A673 (cell line): ENCODE data around the gene TMCC1. TPM values are rescaled to one million over a fixed set of nuclear protein-coding genes. Genes with fewer than 3 reads are reported as not detected.
"Not testable (repeated sequence)": the region's sequence is repeated elsewhere in the genome, so short reads cannot be mapped to it uniquely, and the experiment has no call there.

Source experiments
- BruUV-seq: library from RNA; stranded (reverse); fragments of 400-500 nt; replicated peaks from 2 replicates; lab custom pipeline; 2021; lab: Mats Ljungman, UMichigan
- CTCF ChIA-PET: fragments of 300-600 bp; sonication (Branson Sonifier 250); formaldehyde crosslinking; loops from one replicate; lab custom pipeline; 2022; ENCODE audit warnings: antibody characterized with exemption; lab: Charles Lee
- POLR2A ChIA-PET: fragments of 300-600 bp; sonication (Branson Sonifier 250); formaldehyde crosslinking; loops from one replicate; lab custom pipeline; 2022; ENCODE audit warnings: antibody characterized with exemption; ENCODE audit not compliant: low non-redundant PET; lab: Charles Lee
- DNase-seq: peaks from one replicate; pipeline ENCODE4 v3.0.0-alpha.2; 2015; ENCODE audit warnings: low spot score
- H3K27ac ChIP-seq: fragments of 200-600 bp; sonication (generic); 2 replicates; pipeline ENCODE4 v1.5.1; 2016; ENCODE audit warnings: mixed run types, low read depth, mild to moderate bottlenecking, mixed read lengths, antibody characterized with exemption, low read length; ENCODE audit not compliant: poor library complexity, severe bottlenecking
- H3K27me3 ChIP-seq: fragments of 200-600 bp; sonication (generic); replicated peaks from 2 replicates; pipeline ENCODE4 v1.6.1; 2017; ENCODE audit warnings: mixed run types, low read depth, mild to moderate bottlenecking, mixed read lengths, antibody characterized with exemption, low read length; ENCODE audit not compliant: insufficient read depth, poor library complexity
- H3K36me3 ChIP-seq: fragments of 200-600 bp; sonication (generic); 2 replicates; pipeline ENCODE4 v1.6.1; 2016; ENCODE audit warnings: mixed run types, mild to moderate bottlenecking, mixed read lengths, antibody characterized with exemption, low read length; ENCODE audit not compliant: insufficient read depth, poor library complexity, severe bottlenecking
- H3K4me1 ChIP-seq: fragments of 200-600 bp; sonication (generic); 2 replicates; pipeline ENCODE4 v1.6.1; 2017; ENCODE audit warnings: mixed run types, mild to moderate bottlenecking, mixed read lengths, antibody characterized with exemption, low read length; ENCODE audit not compliant: insufficient read depth, poor library complexity, severe bottlenecking
- H3K4me3 ChIP-seq: fragments of 200-600 bp; sonication (generic); 2 replicates; pipeline ENCODE4 v1.5.1; 2016; ENCODE audit warnings: low read depth, mixed run types, mild to moderate bottlenecking, mixed read lengths, low read length; ENCODE audit not compliant: poor library complexity, severe bottlenecking
- H3K9me3 ChIP-seq: fragments of 200-600 bp; sonication (generic); 2 replicates; pipeline ENCODE4 v1.6.1; 2016; ENCODE audit warnings: mixed run types, low read depth, mild to moderate bottlenecking, mixed read lengths, antibody characterized with exemption, low read length; ENCODE audit not compliant: poor library complexity, severe bottlenecking
- EZH2 ChIP-seq: fragments of 200-600 bp; sonication (generic); IDR thresholded peaks from 2 replicates; pipeline ENCODE4 v1.6.1; 2017; ENCODE audit warnings: borderline replicate concordance, low read depth, mild to moderate bottlenecking, mixed read lengths, antibody characterized with exemption, low read length; ENCODE audit not compliant: poor library complexity, severe bottlenecking
- intact Hi-C: fragments of 100-400 bp; cut with micrococcal nuclease; formaldehyde crosslinking; loops from one replicate; pipeline ENCODE4 v1.10.0; 2022; ENCODE audit not compliant: unreplicated experiment
- total RNA-seq: library from RNA; stranded (reverse); gene quantifications from 2 replicates; pipeline ENCODE4 v1.2.3, GENCODE V29; 2021
- TF ChIP-seq, protein P1 (sequence below): fragments of 300-800, 200-600 bp; sonication (generic); conservative IDR thresholded peaks from 2 replicates; pipeline ENCODE4 v1.5.1; 2017; ENCODE audit warnings: low read depth, mild to moderate bottlenecking, antibody characterized with exemption, low read length, moderate library complexity, mixed read lengths

The TMCC1 gene
- total RNA-seq, 1 experiment from 2014 or later: 29.4 TPM

DNA sequence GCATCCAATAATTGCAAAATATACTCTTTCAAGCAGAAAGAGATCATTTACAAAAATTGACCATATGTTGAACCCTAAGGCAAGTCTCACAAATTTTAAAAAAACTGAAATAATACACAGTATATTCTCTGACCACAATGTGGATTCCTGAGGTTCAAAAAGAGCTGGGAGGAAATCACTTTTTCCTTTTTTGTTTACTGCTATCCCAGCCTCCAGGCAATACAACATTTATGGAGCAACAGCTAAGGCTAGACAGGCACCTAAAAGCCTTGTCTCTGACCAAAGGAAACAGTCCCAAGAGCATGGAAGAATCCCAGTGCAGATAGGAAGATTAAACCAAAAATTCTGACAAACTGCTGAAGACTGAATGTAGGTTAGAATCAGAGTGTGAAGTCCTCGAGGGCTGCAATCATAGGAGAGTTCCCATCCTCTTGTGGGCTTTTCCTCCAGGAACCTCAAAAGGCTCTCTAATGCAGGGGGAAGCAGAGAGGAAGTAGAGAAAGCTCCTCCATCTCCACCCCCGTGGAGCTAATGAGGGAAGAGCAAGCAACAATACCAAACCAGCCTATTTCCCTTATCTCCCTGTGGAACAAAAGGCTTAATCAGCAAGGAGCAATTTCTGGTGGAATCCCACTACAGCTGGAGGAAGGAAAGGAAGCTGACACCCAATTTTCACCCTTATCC, 57.0 kb downstream of the TMCC1 start:
- Histone ChIP-seq H3K9me3 (no peaks in the 10 kb centered on the region), H3K27ac (peak overlapping the region; percentile 33), H3K4me1 (peaks cover 28% of the 10 kb centered on the region), H3K4me3 (no peak overlapping the region), H3K36me3 (no peaks in the 10 kb centered on the region), H3K27me3 (no peaks in the 10 kb centered on the region)
- BruUV-seq: no TSS peak
- ChIA-PET CTCF (interaction anchor here (0.5 to 1.0 kb wide), 2 partner anchors 13 to 39 kb away, joined by 4 read pairs; no protein-coding TSS in a partner anchor), POLR2A (no interaction called here)
- intact Hi-C loops: no loop called here
- TF ChIP-seq, protein P1, sequence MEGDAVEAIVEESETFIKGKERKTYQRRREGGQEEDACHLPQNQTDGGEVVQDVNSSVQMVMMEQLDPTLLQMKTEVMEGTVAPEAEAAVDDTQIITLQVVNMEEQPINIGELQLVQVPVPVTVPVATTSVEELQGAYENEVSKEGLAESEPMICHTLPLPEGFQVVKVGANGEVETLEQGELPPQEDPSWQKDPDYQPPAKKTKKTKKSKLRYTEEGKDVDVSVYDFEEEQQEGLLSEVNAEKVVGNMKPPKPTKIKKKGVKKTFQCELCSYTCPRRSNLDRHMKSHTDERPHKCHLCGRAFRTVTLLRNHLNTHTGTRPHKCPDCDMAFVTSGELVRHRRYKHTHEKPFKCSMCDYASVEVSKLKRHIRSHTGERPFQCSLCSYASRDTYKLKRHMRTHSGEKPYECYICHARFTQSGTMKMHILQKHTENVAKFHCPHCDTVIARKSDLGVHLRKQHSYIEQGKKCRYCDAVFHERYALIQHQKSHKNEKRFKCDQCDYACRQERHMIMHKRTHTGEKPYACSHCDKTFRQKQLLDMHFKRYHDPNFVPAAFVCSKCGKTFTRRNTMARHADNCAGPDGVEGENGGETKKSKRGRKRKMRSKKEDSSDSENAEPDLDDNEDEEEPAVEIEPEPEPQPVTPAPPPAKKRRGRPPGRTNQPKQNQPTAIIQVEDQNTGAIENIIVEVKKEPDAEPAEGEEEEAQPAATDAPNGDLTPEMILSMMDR: no peak
- no peak for TF ChIP-seq EZH2
- peak; percentile 71 for DNase-seq

DNA sequence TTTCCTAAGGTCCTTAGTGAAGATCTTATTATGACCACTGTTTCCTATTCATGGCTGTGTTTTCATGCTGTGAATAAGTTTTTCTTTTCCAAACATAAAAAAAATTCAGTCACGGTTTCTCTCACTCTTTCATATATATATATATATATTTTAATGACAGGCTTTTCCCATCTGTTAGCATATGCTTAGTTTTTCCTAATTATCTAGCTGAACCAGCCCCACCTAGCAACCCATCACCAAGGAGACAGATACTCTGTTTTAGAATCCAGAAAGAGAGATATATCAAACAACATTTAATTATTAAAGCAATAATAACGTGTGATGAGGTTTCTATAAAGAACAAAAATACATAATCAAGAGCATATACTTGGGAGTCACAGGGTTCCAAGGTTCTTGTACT, 58.3 kb downstream of the TMCC1 start:
- no TSS peak for BruUV-seq
- no peak overlapping the region for H3K27ac ChIP-seq
- no peaks in the 10 kb centered on the region for H3K36me3 ChIP-seq
- H3K4me3 ChIP-seq: no peak overlapping the region
- intact Hi-C loops: no loop called here
- DNase-seq: no peak
- CTCF ChIA-PET: no interaction called here
- TF ChIP-seq EZH2: no peak
- TF ChIP-seq, protein P1: no peak
- POLR2A ChIA-PET: no interaction called here
- no peaks in the 10 kb centered on the region for H3K9me3 ChIP-seq
- H3K27me3 ChIP-seq: no peaks in the 10 kb centered on the region
- H3K4me1 ChIP-seq: peaks cover 28% of the 10 kb centered on the region

- H3K27ac ChIP-seq: no peak overlapping the region
- DNase-seq: peak; percentile 9
- CTCF ChIA-PET: no interaction called here
- H3K36me3 ChIP-seq: no peaks in the 10 kb centered on the region
- H3K9me3 ChIP-seq: no peaks in the 10 kb centered on the region
- intact Hi-C loops: loop anchor here (5.0 kb wide), 1 partner anchor 58 kb away; the partner anchor contains the start of gene TMCC1
- TF ChIP-seq EZH2: no peak
- TF ChIP-seq, protein P1: no peak
- BruUV-seq: no TSS peak
- no peak overlapping the region for H3K4me3 ChIP-seq
- H3K27me3 ChIP-seq: no peaks in the 10 kb centered on the region
- POLR2A ChIA-PET: no interaction called here
- peaks cover 28% of the 10 kb centered on the region for H3K4me1 ChIP-seq
These were observed 58.9 kb downstream of the TMCC1 start for GRCh38 chr3:129834580-129834979.

DNA sequence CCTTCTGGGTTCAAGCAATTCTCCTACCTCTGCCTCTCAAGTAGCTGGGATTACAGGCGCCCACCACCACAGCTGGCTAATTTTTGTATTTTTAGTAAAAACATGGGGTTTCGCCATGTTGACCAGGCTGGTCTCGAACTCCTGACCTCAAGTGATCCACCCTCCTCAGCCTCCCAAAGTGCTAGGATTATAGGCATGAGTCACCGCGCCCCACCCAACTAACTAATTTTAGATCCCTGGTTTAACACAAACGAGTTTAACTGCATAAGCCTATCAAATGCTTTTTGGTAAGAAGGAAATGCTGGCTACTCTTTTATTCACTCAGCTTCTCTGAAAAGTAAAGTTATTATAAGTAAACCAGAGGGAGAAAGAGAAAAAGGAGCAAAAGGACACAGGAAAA, 61.6 kb downstream of the TMCC1 start:
- CTCF ChIA-PET, POLR2A ChIA-PET, H3K27me3 ChIP-seq, H3K36me3 ChIP-seq, H3K9me3 ChIP-seq, BruUV-seq, H3K4me3 ChIP-seq, H3K27ac ChIP-seq: not testable (repeated sequence)
- peak; percentile 17 for DNase-seq
- intact Hi-C loops: loop anchor here (5.0 kb wide), 1 partner anchor 60 kb away; the partner anchor contains the start of gene TMCC1
- H3K4me1 ChIP-seq: peaks cover 30% of the 10 kb centered on the region
